Endothelial cell of umbilical vein (primary cell): Measurements from ENCODE around the gene LHX5. TPM values are rescaled to one million over a fixed set of nuclear protein-coding genes. Genes with fewer than 3 reads are reported as not detected.

ENCODE experiments used
- BruUV-seq: library from RNA; stranded (reverse); fragments of 400-500 nt; replicated peaks from 2 replicates; lab custom pipeline; 2021; lab: Mats Ljungman, UMichigan
- CTCF ChIA-PET: fragments of 300-600, 350-600 bp; sonication (Branson Sonifier 250); formaldehyde crosslinking; loops from one replicate; lab custom pipeline; 2021; ENCODE audit warnings: antibody characterized with exemption, inconsistent platforms; lab: Charles Lee
- POLR2A ChIA-PET: fragments of 300-600, 350-600 bp; sonication (Branson Sonifier 250); formaldehyde crosslinking; loops from one replicate; lab custom pipeline; 2021; ENCODE audit warnings: antibody characterized with exemption, inconsistent platforms; lab: Charles Lee
- DNase-seq: peaks from one replicate; pipeline ENCODE4 v3.0.0-alpha.2; 2011; ENCODE audit warnings: low read depth, low spot score
- FAIRE-seq: peaks from 2 replicates; lab custom pipeline; 2011; peaks lifted over from hg19 to GRCh38; lab: Jason Lieb, UNC
- H2AFZ ChIP-seq: 2 replicates; pipeline ENCODE4 v1.6.0; 2012; ENCODE audit warnings: low read depth, low read length, control low read depth, inconsistent platforms
- H3K27ac ChIP-seq: 2 replicates; pipeline ENCODE4 v1.5.1; 2011; ENCODE audit warnings: low read depth, mild to moderate bottlenecking, control low read depth, low read length, moderate library complexity; ENCODE audit not compliant: insufficient read depth
- H3K27me3 ChIP-seq, 2 experiments: 2 replicates each; pipeline versions ENCODE4 v1.6.0 to v1.6.1; 2011; ENCODE audit warnings: low read length in 2 of 2, mixed read lengths in 1 of 2; ENCODE audit not compliant: control insufficient read depth in 2 of 2, insufficient read depth in 2 of 2
- H3K36me3 ChIP-seq, 2 experiments: 2 replicates in 1 of 2; 3 replicates in 1 of 2; pipeline ENCODE4 v1.5.1; 2011; ENCODE audit warnings: low read length in 2 of 2, mild to moderate bottlenecking in 1 of 2, moderate library complexity in 1 of 2; ENCODE audit not compliant: control insufficient read depth in 2 of 2, insufficient read depth in 2 of 2; ENCODE audit errors: extremely low read depth in 1 of 2
- H3K4me1 ChIP-seq: 3 replicates; pipeline ENCODE4 v1.5.1; 2011; ENCODE audit warnings: mild to moderate bottlenecking, low read length; ENCODE audit not compliant: control insufficient read depth, insufficient read depth; ENCODE audit errors: extremely low read depth
- H3K4me2 ChIP-seq: 2 replicates; pipeline ENCODE4 v1.6.1; 2011; ENCODE audit warnings: low read length, control low read depth, mixed read lengths; ENCODE audit not compliant: insufficient read depth
- H3K4me3 ChIP-seq, 3 experiments: fragments of 200-600 bp in 1 of 3; sonication (generic), shearing (Covaris generic) in 1 of 3; replicated peaks in 1 of 3; 2 replicates each; pipeline ENCODE4 v1.5.1; 2011 to 2016; ENCODE audit warnings: control low read depth in 3 of 3, low read length in 3 of 3, mild to moderate bottlenecking in 2 of 3, inconsistent platforms in 1 of 3, low read depth in 1 of 3, moderate library complexity in 1 of 3; ENCODE audit not compliant: insufficient read depth in 1 of 3
- H3K79me2 ChIP-seq: 2 replicates; pipeline ENCODE4 v1.6.0; 2012; ENCODE audit warnings: low read length, inconsistent platforms; ENCODE audit not compliant: control insufficient read depth, insufficient read depth
- H3K9ac ChIP-seq: replicated peaks from 2 replicates; pipeline ENCODE3; 2011; ENCODE audit warnings: low read length, control low read depth; ENCODE audit not compliant: insufficient read depth; ENCODE audit errors: extremely low read depth
- H3K9me1 ChIP-seq: replicated peaks from 3 replicates; pipeline ENCODE4 v1.6.0; 2011; ENCODE audit warnings: mild to moderate bottlenecking, low read length; ENCODE audit not compliant: control insufficient read depth, insufficient read depth; ENCODE audit errors: extremely low read depth
- H3K9me3 ChIP-seq: replicated peaks from 2 replicates; pipeline ENCODE4 v1.5.1; 2012; ENCODE audit warnings: low read length, inconsistent platforms; ENCODE audit not compliant: control insufficient read depth, insufficient read depth
- H4K20me1 ChIP-seq: replicated peaks from 2 replicates; pipeline ENCODE3; 2011; ENCODE audit warnings: mild to moderate bottlenecking, low read length; ENCODE audit not compliant: control insufficient read depth, insufficient read depth; ENCODE audit errors: extremely low read depth
- CTCF ChIP-seq, 2 donors: IDR thresholded peaks; 1 replicate in 1 of 2; 2 replicates in 1 of 2; pipeline ENCODE4 v1.5.1; 2011; ENCODE audit warnings: low read length in 2 of 2, mild to moderate bottlenecking in 2 of 2, moderate library complexity in 2 of 2, control low read depth in 1 of 2, inconsistent platforms in 1 of 2, low read depth in 1 of 2; ENCODE audit not compliant: insufficient read depth in 1 of 2; ENCODE audit errors: extremely low read depth in 1 of 2
- EZH2 ChIP-seq: IDR thresholded peaks from 2 replicates; pipeline ENCODE4 v1.6.1; 2012; ENCODE audit warnings: borderline replicate concordance, low read depth, mild to moderate bottlenecking, moderate library complexity, low read length, inconsistent platforms; ENCODE audit not compliant: severe bottlenecking
- FOS ChIP-seq: IDR thresholded peaks from 2 replicates; pipeline ENCODE4 v1.6.1; 2011; ENCODE audit warnings: mild to moderate bottlenecking, low read length, moderate library complexity, borderline replicate concordance; ENCODE audit not compliant: insufficient read depth
- GATA2 ChIP-seq: IDR thresholded peaks from 2 replicates; pipeline ENCODE4 v1.7.0; 2011; ENCODE audit warnings: low read depth, mild to moderate bottlenecking, moderate library complexity, mixed read lengths, low read length; ENCODE audit not compliant: insufficient read length, insufficient read depth
- JUN ChIP-seq: IDR thresholded peaks from 2 replicates; pipeline ENCODE4 v1.6.1; 2011; ENCODE audit warnings: borderline replicate concordance, low read depth; ENCODE audit not compliant: insufficient read length, insufficient read depth
- MYC ChIP-seq: IDR thresholded peaks from one replicate; pipeline ENCODE4 v1.6.1; 2011; ENCODE audit warnings: mild to moderate bottlenecking, low read depth, low read length
- POLR2A ChIP-seq: IDR thresholded peaks from 2 replicates; pipeline ENCODE4 v1.6.1; 2012; ENCODE audit warnings: low read depth, mild to moderate bottlenecking, control low read depth, low read length
- POLR2AphosphoS5 ChIP-seq: IDR thresholded peaks from 2 replicates; pipeline ENCODE4 v1.6.1; 2012; ENCODE audit warnings: low read depth, mild to moderate bottlenecking, control low read depth, low read length, moderate library complexity; ENCODE audit not compliant: insufficient read depth
- dilution Hi-C: fragments of 300-500 bp; cut with MboI; formaldehyde crosslinking; loops from one replicate; pipeline ENCODE4 v1.15.0; 2019; ENCODE audit warnings: low sequenced_read_pairs; ENCODE audit not compliant: extremely low pct_ligation_motif_present
- intact Hi-C: fragments of 100-400 bp; cut with micrococcal nuclease; formaldehyde crosslinking; loops from one replicate; pipeline ENCODE4 v1.10.0; 2022
- polyA plus RNA-seq, 4 experiments: library from polyadenylated mRNA; depleted of rRNA in 3 of 4; stranded (reverse) in 3 of 4; unstranded in 1 of 4; fragments of >200 nt; gene quantifications; 2 replicates each; pipeline versions ENCODE4 v1.2.1 to v1.2.3, GENCODE V29; 2011 to 2012; ENCODE audit warnings: missing spikeins in 1 of 4
- total RNA-seq: library from RNA; stranded (reverse); gene quantifications from 2 replicates; pipeline ENCODE4 v1.2.3, GENCODE V29; 2021
- TF ChIP-seq, protein P1 (sequence below): IDR thresholded peaks from 2 replicates; pipeline ENCODE4 v1.6.1; 2011; ENCODE audit not compliant: insufficient read depth, insufficient read length

LHX5 gene
- total and polyA plus RNA-seq, 2 donors (not counting 3 experiments of a cell fraction or from before 2014, with no cell fraction given) = not detected

GRCh38 chr12:113505941-113506340, 34.3 kb upstream of the LHX5 start:
- Histone ChIP-seq H3K79me2 (no peaks in the 10 kb centered on the region), H4K20me1 (no peaks in the 10 kb centered on the region), H3K9ac (no peak overlapping the region), H3K27ac (no peak overlapping the region), H3K4me2 (no peak overlapping the region), H3K4me1 (no peaks in the 10 kb centered on the region), H3K36me3 (no peaks in the 10 kb centered on the region), H2AFZ (no peak overlapping the region), H3K9me1 (no peaks in the 10 kb centered on the region), H3K4me3 (no peak overlapping the region), H3K9me3 (no peaks in the 10 kb centered on the region), H3K27me3 (no peaks in the 10 kb centered on the region)
- TF ChIP-seq, protein P1, sequence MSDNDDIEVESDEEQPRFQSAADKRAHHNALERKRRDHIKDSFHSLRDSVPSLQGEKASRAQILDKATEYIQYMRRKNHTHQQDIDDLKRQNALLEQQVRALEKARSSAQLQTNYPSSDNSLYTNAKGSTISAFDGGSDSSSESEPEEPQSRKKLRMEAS = no peak
- TF ChIP-seq CTCF (IDR thresholded peaks at IDR 0.05; ENCODE audit: extremely low read depth in 1 of 2, insufficient read depth in 1 of 2, low read depth in 1 of 2, low read length in 2 of 2) = no peak
- no peak for TF ChIP-seq FOS
- no peak for TF ChIP-seq POLR2AphosphoS5
- TF ChIP-seq POLR2A = no peak
- no peak for TF ChIP-seq GATA2
- TF ChIP-seq EZH2 = no peak
- no peak for TF ChIP-seq JUN
- TF ChIP-seq MYC = no peak
- dilution Hi-C loops (no loop called here), intact Hi-C loops (no loop called here)
- no peak for DNase-seq
- FAIRE-seq = no peak
- POLR2A ChIA-PET = no interaction called here
- no TSS peak for BruUV-seq
- CTCF ChIA-PET = interaction anchor here (1.4 kb wide), 1 partner anchor 44 kb away, joined by 4 read pairs; no protein-coding TSS in a partner anchor
